ENCODE data around the gene C6orf120. TPM values are rescaled to one million over a fixed set of nuclear protein-coding genes. Genes with fewer than 3 reads are reported as not detected.

The C6orf120 gene
- total and polyA plus RNA-seq, 2 of the 13 experiments (the other 11 are each of a cell fraction or from before 2014, with no cell fraction given): 21.7 to 29.9 TPM

DNA sequence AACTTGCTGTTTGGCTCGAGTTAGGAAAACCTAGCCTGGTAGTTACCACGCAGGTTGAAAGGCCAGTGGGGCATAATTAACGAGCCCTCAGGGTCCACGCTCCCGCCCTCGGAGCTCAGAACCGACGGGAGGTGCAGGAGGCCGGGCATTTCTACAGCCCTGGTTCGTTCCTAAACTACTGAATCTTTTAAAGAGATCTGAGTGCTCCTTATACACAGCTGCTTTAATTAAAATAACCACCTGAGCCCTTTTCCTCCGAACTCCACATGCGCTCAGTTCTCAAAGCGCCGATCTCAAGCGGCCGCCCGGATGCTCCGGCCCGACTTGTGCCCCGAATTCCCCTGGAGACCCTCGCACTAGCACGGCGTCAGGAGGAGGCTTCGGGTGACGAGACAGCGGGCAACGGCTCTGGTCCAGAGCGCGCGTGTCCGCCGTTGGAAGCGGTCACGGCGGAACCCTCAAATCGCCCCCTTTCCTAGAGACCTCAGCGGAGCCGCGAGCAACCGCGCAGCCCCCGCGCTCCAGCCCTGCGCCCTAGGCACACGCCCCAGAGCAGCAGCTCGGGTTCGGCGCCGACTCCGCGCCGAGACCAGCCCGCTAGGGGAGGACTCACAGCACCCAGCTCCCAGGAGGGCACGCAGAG, 494 bp upstream of the C6orf120 start (continued):
- TF ChIP-seq, protein P1, sequence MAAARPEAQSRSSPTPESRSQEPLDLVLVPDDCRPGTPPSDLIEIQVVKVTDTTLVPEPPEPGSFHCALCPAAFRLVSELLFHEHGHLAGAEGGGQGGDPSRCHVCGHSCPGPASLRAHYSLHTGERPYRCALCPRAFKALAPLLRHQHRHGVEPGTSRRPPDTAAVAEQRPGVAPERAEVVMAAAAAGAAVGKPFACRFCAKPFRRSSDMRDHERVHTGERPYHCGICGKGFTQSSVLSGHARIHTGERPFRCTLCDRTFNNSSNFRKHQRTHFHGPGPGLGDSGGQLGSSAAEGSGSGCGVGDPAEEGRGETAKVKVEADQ (CRISPR knock-in tag; IDR thresholded peaks at IDR 0.05; ENCODE audit: borderline replicate concordance): peak; percentile 82
- no peak for TF ChIP-seq KAT2B (IDR thresholded peaks at IDR 0.05; ENCODE audit: borderline replicate concordance, low read depth, low read length)
- TF ChIP-seq, protein P2, sequence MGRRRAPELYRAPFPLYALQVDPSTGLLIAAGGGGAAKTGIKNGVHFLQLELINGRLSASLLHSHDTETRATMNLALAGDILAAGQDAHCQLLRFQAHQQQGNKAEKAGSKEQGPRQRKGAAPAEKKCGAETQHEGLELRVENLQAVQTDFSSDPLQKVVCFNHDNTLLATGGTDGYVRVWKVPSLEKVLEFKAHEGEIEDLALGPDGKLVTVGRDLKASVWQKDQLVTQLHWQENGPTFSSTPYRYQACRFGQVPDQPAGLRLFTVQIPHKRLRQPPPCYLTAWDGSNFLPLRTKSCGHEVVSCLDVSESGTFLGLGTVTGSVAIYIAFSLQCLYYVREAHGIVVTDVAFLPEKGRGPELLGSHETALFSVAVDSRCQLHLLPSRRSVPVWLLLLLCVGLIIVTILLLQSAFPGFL (CRISPR knock-in tag; IDR thresholded peaks at IDR 0.05): peak; percentile 67; the same call in 1 of the 2 replicates
- TF ChIP-seq SRY (CRISPR knock-in tag; IDR thresholded peaks at IDR 0.05): no peak
- no peak for TF ChIP-seq POLR2AphosphoS2 (IDR thresholded peaks at IDR 0.05; ENCODE audit: low read depth, low read length)
- TF ChIP-seq, protein P3, sequence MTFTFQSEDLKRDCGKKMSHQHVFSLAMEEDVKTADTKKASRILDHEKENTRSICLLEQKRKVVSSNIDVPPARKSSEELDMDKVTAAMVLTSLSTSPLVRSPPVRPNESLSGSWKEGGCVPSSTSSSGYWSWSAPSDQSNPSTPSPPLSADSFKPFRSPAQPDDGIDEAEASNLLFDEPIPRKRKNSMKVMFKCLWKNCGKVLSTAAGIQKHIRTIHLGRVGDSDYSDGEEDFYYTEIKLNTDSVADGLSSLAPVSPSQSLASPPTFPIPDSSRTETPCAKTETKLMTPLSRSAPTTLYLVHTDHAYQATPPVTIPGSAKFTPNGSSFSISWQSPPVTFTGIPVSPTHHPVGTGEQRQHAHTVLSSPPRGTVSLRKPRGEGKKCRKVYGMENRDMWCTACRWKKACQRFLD (CRISPR knock-in tag; IDR thresholded peaks at IDR 0.05; ENCODE audit: borderline replicate concordance): 0 out of 2 replicates have a peak, but pooled peaks have one; percentile 84
- TF ChIP-seq, protein P4, sequence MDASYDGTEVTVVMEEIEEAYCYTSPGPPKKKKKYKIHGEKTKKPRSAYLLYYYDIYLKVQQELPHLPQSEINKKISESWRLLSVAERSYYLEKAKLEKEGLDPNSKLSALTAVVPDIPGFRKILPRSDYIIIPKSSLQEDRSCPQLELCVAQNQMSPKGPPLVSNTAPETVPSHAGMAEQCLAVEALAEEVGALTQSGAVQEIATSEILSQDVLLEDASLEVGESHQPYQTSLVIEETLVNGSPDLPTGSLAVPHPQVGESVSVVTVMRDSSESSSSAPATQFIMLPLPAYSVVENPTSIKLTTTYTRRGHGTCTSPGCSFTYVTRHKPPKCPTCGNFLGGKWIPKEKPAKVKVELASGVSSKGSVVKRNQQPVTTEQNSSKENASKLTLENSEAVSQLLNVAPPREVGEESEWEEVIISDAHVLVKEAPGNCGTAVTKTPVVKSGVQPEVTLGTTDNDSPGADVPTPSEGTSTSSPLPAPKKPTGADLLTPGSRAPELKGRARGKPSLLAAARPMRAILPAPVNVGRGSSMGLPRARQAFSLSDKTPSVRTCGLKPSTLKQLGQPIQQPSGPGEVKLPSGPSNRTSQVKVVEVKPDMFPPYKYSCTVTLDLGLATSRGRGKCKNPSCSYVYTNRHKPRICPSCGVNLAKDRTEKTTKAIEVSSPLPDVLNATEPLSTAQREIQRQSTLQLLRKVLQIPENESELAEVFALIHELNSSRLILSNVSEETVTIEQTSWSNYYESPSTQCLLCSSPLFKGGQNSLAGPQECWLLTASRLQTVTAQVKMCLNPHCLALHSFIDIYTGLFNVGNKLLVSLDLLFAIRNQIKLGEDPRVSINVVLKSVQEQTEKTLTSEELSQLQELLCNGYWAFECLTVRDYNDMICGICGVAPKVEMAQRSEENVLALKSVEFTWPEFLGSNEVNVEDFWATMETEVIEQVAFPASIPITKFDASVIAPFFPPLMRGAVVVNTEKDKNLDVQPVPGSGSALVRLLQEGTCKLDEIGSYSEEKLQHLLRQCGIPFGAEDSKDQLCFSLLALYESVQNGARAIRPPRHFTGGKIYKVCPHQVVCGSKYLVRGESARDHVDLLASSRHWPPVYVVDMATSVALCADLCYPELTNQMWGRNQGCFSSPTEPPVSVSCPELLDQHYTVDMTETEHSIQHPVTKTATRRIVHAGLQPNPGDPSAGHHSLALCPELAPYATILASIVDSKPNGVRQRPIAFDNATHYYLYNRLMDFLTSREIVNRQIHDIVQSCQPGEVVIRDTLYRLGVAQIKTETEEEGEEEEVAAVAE (CRISPR knock-in tag; IDR thresholded peaks at IDR 0.05; ENCODE audit: borderline replicate concordance): no peak
- TF ChIP-seq, protein P5, sequence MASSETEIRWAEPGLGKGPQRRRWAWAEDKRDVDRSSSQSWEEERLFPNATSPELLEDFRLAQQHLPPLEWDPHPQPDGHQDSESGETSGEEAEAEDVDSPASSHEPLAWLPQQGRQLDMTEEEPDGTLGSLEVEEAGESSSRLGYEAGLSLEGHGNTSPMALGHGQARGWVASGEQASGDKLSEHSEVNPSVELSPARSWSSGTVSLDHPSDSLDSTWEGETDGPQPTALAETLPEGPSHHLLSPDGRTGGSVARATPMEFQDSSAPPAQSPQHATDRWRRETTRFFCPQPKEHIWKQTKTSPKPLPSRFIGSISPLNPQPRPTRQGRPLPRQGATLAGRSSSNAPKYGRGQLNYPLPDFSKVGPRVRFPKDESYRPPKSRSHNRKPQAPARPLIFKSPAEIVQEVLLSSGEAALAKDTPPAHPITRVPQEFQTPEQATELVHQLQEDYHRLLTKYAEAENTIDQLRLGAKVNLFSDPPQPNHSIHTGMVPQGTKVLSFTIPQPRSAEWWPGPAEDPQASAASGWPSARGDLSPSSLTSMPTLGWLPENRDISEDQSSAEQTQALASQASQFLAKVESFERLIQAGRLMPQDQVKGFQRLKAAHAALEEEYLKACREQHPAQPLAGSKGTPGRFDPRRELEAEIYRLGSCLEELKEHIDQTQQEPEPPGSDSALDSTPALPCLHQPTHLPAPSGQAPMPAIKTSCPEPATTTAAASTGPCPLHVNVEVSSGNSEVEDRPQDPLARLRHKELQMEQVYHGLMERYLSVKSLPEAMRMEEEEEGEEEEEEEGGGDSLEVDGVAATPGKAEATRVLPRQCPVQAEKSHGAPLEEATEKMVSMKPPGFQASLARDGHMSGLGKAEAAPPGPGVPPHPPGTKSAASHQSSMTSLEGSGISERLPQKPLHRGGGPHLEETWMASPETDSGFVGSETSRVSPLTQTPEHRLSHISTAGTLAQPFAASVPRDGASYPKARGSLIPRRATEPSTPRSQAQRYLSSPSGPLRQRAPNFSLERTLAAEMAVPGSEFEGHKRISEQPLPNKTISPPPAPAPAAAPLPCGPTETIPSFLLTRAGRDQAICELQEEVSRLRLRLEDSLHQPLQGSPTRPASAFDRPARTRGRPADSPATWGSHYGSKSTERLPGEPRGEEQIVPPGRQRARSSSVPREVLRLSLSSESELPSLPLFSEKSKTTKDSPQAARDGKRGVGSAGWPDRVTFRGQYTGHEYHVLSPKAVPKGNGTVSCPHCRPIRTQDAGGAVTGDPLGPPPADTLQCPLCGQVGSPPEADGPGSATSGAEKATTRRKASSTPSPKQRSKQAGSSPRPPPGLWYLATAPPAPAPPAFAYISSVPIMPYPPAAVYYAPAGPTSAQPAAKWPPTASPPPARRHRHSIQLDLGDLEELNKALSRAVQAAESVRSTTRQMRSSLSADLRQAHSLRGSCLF (CRISPR knock-in tag; IDR thresholded peaks at IDR 0.05; ENCODE audit: borderline replicate concordance): no peak
- no peak for TF ChIP-seq PLRG1 (conservative IDR thresholded peaks at IDR 0.05)
- TF ChIP-seq NFE2L1 (CRISPR knock-in tag; IDR thresholded peaks at IDR 0.05; ENCODE audit: borderline replicate concordance): no peak
- no peak for TF ChIP-seq IKZF1 (IDR thresholded peaks at IDR 0.05)
- no peak for TF ChIP-seq PPARG (CRISPR knock-in tag; conservative IDR thresholded peaks at IDR 0.05)
- TF ChIP-seq GTF3A (CRISPR knock-in tag; conservative IDR thresholded peaks at IDR 0.05): no peak
- TF ChIP-seq ZNF282 (IDR thresholded peaks at IDR 0.05; ENCODE audit: partially characterized antibody): no peak
- TF ChIP-seq SOX6 (IDR thresholded peaks at IDR 0.05): no peak
- TF ChIP-seq SOX6 (CRISPR knock-in tag; IDR thresholded peaks at IDR 0.05): peak; percentile 56; the same call in 1 of the 2 replicates
- no peak for TF ChIP-seq ZNF839 (CRISPR knock-in tag; IDR thresholded peaks at IDR 0.05; ENCODE audit: borderline replicate concordance)
- no peak for TF ChIP-seq XBP1 (CRISPR knock-in tag; IDR thresholded peaks at IDR 0.05)
